Stimulated activated CD8-positive, alpha-beta memory T cell treated with anti-CD3 and anti-CD28 coated beads, Interleukin-15, amount 100 ng/mL, for 1 hour (primary cell): ENCODE results near the gene ACVRL1.

ENCODE experiments used
- DNase-seq: peaks from one replicate; pipeline ENCODE4 v3.0.0-alpha.2; 2020; ENCODE audit warnings: low read depth

ACVRL1 gene

GRCh38 chr12:51963477-51963876, 56.2 kb downstream of the ACVRL1 start:
- no peak for DNase-seq

GRCh38 chr12:51969643-51970042, 62.3 kb downstream of the ACVRL1 start:
- DNase-seq: no peak

GRCh38 chr12:51970904-51971646, 63.8 kb downstream of the ACVRL1 start:
- DNase-seq: no peak

GRCh38 chr12:51971679-51972421, 64.5 kb downstream of the ACVRL1 start:
- no peak for DNase-seq

GRCh38 chr12:51972422-51972812, 65.1 kb downstream of the ACVRL1 start:
- no peak for DNase-seq

- no peak for DNase-seq
These were observed 65.6 kb downstream of the ACVRL1 start for GRCh38 chr12:51972849-51973273.
